GM23338 (cell line): Measurements from ENCODE around the gene NLRC3. TPM values are rescaled to one million over a fixed set of nuclear protein-coding genes. Genes with fewer than 3 reads are reported as not detected.

Experiments
- ATAC-seq: fragments of 200-7000 bp; cut with Tn5 transposase; 3 replicates; pipeline ENCODE4 v1.9.1; 2020
- DNase-seq: peaks from one replicate; pipeline ENCODE4 v3.0.0-alpha.2; 2015; ENCODE audit warnings: low spot score
- H2AFZ ChIP-seq: fragments of 200-600 bp; sonication (generic); 2 replicates; pipeline ENCODE4 v1.8.0; 2016; ENCODE audit warnings: antibody characterized with exemption, mild to moderate bottlenecking, moderate library complexity
- H3F3A ChIP-seq: fragments of 200-600 bp; sonication (generic); replicated peaks from 2 replicates; pipeline ENCODE4 v1.8.0; 2017; ENCODE audit warnings: antibody characterized with exemption, mixed run types, low read depth
- H3K27ac ChIP-seq: fragments of 200-600 bp; sonication (generic); 2 replicates; pipeline ENCODE4 v1.6.1; 2016; ENCODE audit warnings: low read depth
- H3K27me3 ChIP-seq: fragments of 200-600 bp; sonication (generic); 2 replicates; pipeline ENCODE4 v1.8.0; 2016; ENCODE audit warnings: mild to moderate bottlenecking, mixed run types, moderate library complexity; ENCODE audit not compliant: insufficient read depth
- H3K36me3 ChIP-seq: fragments of 200-600 bp; sonication (generic); 2 replicates; pipeline ENCODE4 v1.8.0; 2016; ENCODE audit warnings: mild to moderate bottlenecking; ENCODE audit not compliant: insufficient read depth
- H3K4me1 ChIP-seq: fragments of 200-600 bp; sonication (generic); 2 replicates; pipeline ENCODE4 v1.8.0; 2016; ENCODE audit warnings: mild to moderate bottlenecking, moderate library complexity; ENCODE audit not compliant: insufficient read depth
- H3K4me2 ChIP-seq: fragments of 200-600 bp; sonication (generic); 2 replicates; pipeline ENCODE4 v1.7.1; 2017; ENCODE audit warnings: mixed run types
- H3K4me3 ChIP-seq: fragments of 200-600 bp; sonication (generic); 2 replicates; pipeline ENCODE4 v1.6.1; 2016; ENCODE audit warnings: mixed run types
- H3K79me2 ChIP-seq: fragments of 200-600 bp; sonication (generic); replicated peaks from 2 replicates; pipeline ENCODE4 v1.8.0; 2017; ENCODE audit warnings: mild to moderate bottlenecking; ENCODE audit not compliant: insufficient read depth
- H3K9me2 ChIP-seq: fragments of 200-600 bp; sonication (generic); 2 replicates; pipeline ENCODE4 v1.8.0; 2017; ENCODE audit not compliant: insufficient read depth
- H4K20me1 ChIP-seq: fragments of 200-600 bp; sonication (generic); replicated peaks from 2 replicates; pipeline ENCODE4 v1.8.0; 2017; ENCODE audit warnings: mild to moderate bottlenecking; ENCODE audit not compliant: insufficient read depth
- H3K27ac Mint-ChIP-seq: 2 replicates; pipeline ENCODE4 v1.8.0; 2020; ENCODE audit warnings: inconsistent platforms, mild to moderate bottlenecking, moderate library complexity, mixed read lengths
- H3K27me3 Mint-ChIP-seq: 3 replicates; pipeline ENCODE4 v1.8.0; 2022; ENCODE audit warnings: low read depth, mild to moderate bottlenecking, moderate library complexity, mixed read lengths, inconsistent platforms; ENCODE audit not compliant: insufficient read depth, poor library complexity
- H3K36me3 Mint-ChIP-seq: 3 replicates; pipeline ENCODE4 v1.8.0; 2021; ENCODE audit warnings: low read depth, mild to moderate bottlenecking, inconsistent platforms, moderate library complexity, mixed read lengths
- H3K4me1 Mint-ChIP-seq: 3 replicates; pipeline ENCODE4 v1.8.0; 2020; ENCODE audit warnings: mild to moderate bottlenecking, inconsistent platforms, mixed read lengths
- H3K4me3 Mint-ChIP-seq: 3 replicates; pipeline ENCODE4 v1.8.0; 2021; ENCODE audit warnings: moderate library complexity, mild to moderate bottlenecking, inconsistent platforms, mixed read lengths
- H3K9me3 Mint-ChIP-seq: 3 replicates; pipeline ENCODE4 v1.8.0; 2020; ENCODE audit warnings: moderate library complexity, mild to moderate bottlenecking, inconsistent platforms, mixed read lengths
- CTCF ChIP-seq, 2 experiments: fragments of 200-600 bp in 1 of 2; sonication (generic) in 1 of 2; conservative IDR thresholded peaks; 2 replicates each; pipeline versions ENCODE4 v1.5.1 to v1.6.1; 2016 to 2017; ENCODE audit warnings: antibody characterized with exemption in 2 of 2, low read depth in 2 of 2, mild to moderate bottlenecking in 2 of 2, moderate library complexity in 1 of 2
- JUNB ChIP-seq: IDR thresholded peaks from one replicate; pipeline ENCODE4 v1.6.1; 2016; ENCODE audit warnings: antibody characterized with exemption; ENCODE audit not compliant: unreplicated experiment
- NANOG ChIP-seq: IDR thresholded peaks from 2 replicates; pipeline ENCODE4 v1.6.1; 2016; ENCODE audit warnings: antibody characterized with exemption, borderline replicate concordance
- REST ChIP-seq: IDR thresholded peaks from one replicate; pipeline ENCODE4 v1.6.1; 2018; ENCODE audit warnings: antibody characterized with exemption; ENCODE audit not compliant: unreplicated experiment
- ZNF331 ChIP-seq: fragments of 250-450 bp; sonication (Bioruptor Pico); IDR thresholded peaks from 2 replicates; pipeline ENCODE4 v1.5.0; 2020; ENCODE audit warnings: low read depth, mild to moderate bottlenecking, moderate library complexity
- polyA plus RNA-seq: library from polyadenylated mRNA; unstranded; fragments of >200 nt; fragmentation: Nextera tagmentation; extraction: Ambion mirVana; gene quantifications from 2 replicates; pipeline ENCODE4 v1.2.1, GENCODE V29; 2016
- total RNA-seq: library from RNA; depleted of rRNA; stranded (reverse); fragments of >200 nt; shearing (Covaris generic); gene quantifications from 2 replicates; pipeline ENCODE4 v1.2.3, GENCODE V29; 2014

The NLRC3 gene
- total and polyA plus RNA-seq, 2 experiments from 2014 or later: 0.11 to 0.49 TPM

- H3K4me3 ChIP-seq: no peak overlapping the region
- no peak overlapping the region for H2AFZ ChIP-seq
- no peaks in the 10 kb centered on the region for H3K27me3 ChIP-seq
- H3K9me2 ChIP-seq: no peaks in the 10 kb centered on the region
- ATAC-seq (no peak), DNase-seq (no peak)
- Mint-ChIP-seq H3K4me3 (no peak overlapping the region), H3K27ac (no peak overlapping the region), H3K36me3 (no peaks in the 10 kb centered on the region), H3K27me3 (peaks cover 4% of the 10 kb centered on the region), H3K4me1 (no peaks in the 10 kb centered on the region), H3K9me3 (no peaks in the 10 kb centered on the region)
- H3K4me1 ChIP-seq: peaks cover under 1% of the 10 kb centered on the region; the same call in 1 of the 2 replicates
- no peak overlapping the region for H3K27ac ChIP-seq
- no peaks in the 10 kb centered on the region for H3K79me2 ChIP-seq
- H3K36me3 ChIP-seq: no peaks in the 10 kb centered on the region
- H3K4me2 ChIP-seq: no peak overlapping the region
- no peaks in the 10 kb centered on the region for H3F3A ChIP-seq
- TF ChIP-seq JUNB (no peak), REST (no peak), ZNF331 (CRISPR knock-in tag) (no peak), CTCF (conservative IDR thresholded peaks at IDR 0.05; ENCODE audit: low read depth in 2 of 2) (no peak)
- no peaks in the 10 kb centered on the region for H4K20me1 ChIP-seq
These were observed 15.6 kb downstream of the NLRC3 start for GRCh38 chr16:3561626-3562025.

- peak overlapping the region; percentile 62 for H3K4me2 ChIP-seq
- peaks cover 23% of the 10 kb centered on the region for H3K4me1 ChIP-seq
- H3K27ac ChIP-seq: no peak overlapping the region
- ATAC-seq: peak; percentile 57
- Mint-ChIP-seq H3K27ac (no peak overlapping the region; the same call in 1 of the 2 replicates), H3K4me1 (peaks cover 21% of the 10 kb centered on the region), H3K4me3 (no peak overlapping the region), H3K36me3 (peaks cover 4% of the 10 kb centered on the region; the same call in 1 of the 3 replicates), H3K27me3 (peaks cover 8% of the 10 kb centered on the region), H3K9me3 (no peaks in the 10 kb centered on the region)
- no peaks in the 10 kb centered on the region for H3K79me2 ChIP-seq
- H3K9me2 ChIP-seq: peaks cover 13% of the 10 kb centered on the region
- no peak overlapping the region for H2AFZ ChIP-seq
- TF ChIP-seq REST (no peak), NANOG (peak; percentile 61; the same call in 1 of the 2 replicates)
- peaks cover 34% of the 10 kb centered on the region for H3K27me3 ChIP-seq
- H3F3A ChIP-seq: peaks cover 13% of the 10 kb centered on the region
- peak; percentile 41 for DNase-seq
- peak overlapping the region; percentile 22; the same call in 1 of the 2 replicates for H3K4me3 ChIP-seq
- no peaks in the 10 kb centered on the region for H3K36me3 ChIP-seq
- no peaks in the 10 kb centered on the region; the same call in 1 of the 2 replicates for H4K20me1 ChIP-seq
These were observed 22.8 kb downstream of the NLRC3 start for GRCh38 chr16:3554351-3554928.
